ENCODE results near the gene MYEF2. TPM values are rescaled to one million over a fixed set of nuclear protein-coding genes. Genes with fewer than 3 reads are reported as not detected.

The MYEF2 gene
- total and polyA plus RNA-seq, 2 experiments from 2014 or later: 62.0 to 79.7 TPM

DNA sequence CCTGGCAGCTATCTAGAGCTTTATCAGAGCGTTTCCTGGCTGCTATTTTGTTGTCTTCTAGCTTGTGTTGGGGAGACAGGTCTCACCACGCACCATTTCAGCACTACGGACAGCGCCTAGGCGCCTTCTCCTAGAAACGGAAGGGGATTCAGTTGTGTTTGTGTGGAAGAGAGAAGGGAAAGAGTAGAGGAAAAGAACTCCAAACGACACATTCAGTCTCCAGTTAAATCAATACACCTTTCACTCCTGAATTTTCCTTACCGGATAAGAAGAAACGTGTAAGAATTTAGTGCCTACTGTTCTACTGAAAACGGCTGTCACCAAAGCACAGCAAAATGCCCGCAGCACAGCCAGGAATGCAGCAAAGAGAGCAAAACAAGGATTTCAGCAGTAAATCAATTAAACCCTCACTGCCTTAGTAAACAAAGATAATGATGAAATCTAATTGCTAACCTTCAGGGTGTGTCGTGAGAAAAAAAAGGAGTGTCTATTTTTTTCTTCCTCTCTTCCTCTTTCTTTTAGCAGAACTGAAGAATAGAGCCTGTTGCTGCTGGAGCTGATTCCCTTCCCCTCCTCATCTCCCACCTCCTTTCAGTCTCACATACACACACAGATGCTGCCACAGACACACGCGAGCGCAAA lies 13.0 kb upstream of the MYEF2 start (continued):
- TF ChIP-seq, protein P1, sequence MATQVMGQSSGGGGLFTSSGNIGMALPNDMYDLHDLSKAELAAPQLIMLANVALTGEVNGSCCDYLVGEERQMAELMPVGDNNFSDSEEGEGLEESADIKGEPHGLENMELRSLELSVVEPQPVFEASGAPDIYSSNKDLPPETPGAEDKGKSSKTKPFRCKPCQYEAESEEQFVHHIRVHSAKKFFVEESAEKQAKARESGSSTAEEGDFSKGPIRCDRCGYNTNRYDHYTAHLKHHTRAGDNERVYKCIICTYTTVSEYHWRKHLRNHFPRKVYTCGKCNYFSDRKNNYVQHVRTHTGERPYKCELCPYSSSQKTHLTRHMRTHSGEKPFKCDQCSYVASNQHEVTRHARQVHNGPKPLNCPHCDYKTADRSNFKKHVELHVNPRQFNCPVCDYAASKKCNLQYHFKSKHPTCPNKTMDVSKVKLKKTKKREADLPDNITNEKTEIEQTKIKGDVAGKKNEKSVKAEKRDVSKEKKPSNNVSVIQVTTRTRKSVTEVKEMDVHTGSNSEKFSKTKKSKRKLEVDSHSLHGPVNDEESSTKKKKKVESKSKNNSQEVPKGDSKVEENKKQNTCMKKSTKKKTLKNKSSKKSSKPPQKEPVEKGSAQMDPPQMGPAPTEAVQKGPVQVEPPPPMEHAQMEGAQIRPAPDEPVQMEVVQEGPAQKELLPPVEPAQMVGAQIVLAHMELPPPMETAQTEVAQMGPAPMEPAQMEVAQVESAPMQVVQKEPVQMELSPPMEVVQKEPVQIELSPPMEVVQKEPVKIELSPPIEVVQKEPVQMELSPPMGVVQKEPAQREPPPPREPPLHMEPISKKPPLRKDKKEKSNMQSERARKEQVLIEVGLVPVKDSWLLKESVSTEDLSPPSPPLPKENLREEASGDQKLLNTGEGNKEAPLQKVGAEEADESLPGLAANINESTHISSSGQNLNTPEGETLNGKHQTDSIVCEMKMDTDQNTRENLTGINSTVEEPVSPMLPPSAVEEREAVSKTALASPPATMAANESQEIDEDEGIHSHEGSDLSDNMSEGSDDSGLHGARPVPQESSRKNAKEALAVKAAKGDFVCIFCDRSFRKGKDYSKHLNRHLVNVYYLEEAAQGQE (IDR thresholded peaks at IDR 0.05; ENCODE audit: unreplicated experiment): peak; percentile 98

DNA sequence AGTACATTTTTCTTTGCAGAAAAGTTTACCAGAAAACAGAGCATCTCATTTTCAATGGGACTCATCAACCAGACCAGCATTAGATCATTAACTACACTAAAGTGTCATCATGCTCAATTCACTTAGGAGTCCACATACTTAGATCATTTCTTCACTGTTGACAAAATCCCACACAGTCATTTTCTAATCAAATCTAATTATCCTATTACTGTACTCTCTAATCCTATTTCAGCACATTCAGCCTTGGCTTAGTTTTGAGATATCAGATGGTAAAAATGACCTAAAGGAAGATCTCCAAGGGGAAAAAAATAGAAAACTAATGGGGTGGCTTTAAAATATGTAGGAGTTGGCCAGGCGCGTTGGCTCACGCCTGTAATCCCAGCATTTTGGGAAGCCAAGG lies 8.2 kb upstream of the MYEF2 start:
- Histone ChIP-seq H3F3A (replicated peaks; ENCODE audit: low read depth) (no peaks in the 10 kb centered on the region), H3K4me2 (no peak overlapping the region), H3K27me3 (ENCODE audit: insufficient read depth) (0 out of 2 replicates have a peak, but pooled peaks cover 1% of the 10 kb centered on the region), H3K79me2 (replicated peaks; ENCODE audit: insufficient read depth) (no peaks in the 10 kb centered on the region), H3K36me3 (ENCODE audit: insufficient read depth) (no peaks in the 10 kb centered on the region), H3K27ac (ENCODE audit: low read depth) (no peak overlapping the region), H3K4me1 (ENCODE audit: insufficient read depth) (no peaks in the 10 kb centered on the region), H4K20me1 (replicated peaks; ENCODE audit: insufficient read depth) (no peaks in the 10 kb centered on the region), H2AFZ (no peak overlapping the region), H3K9me2 (ENCODE audit: insufficient read depth) (no peaks in the 10 kb centered on the region), H3K4me3 (no peak overlapping the region)
- H3K4me3 Mint-ChIP-seq: no peak overlapping the region
- ATAC-seq (no peak), DNase-seq (ENCODE audit: low spot score) (no peak)
- peaks cover 5% of the 10 kb centered on the region; the same call in 2 of the 3 replicates for H3K4me1 Mint-ChIP-seq
- H3K27me3 Mint-ChIP-seq (ENCODE audit: insufficient read depth, low read depth, poor library complexity): peaks cover 2% of the 10 kb centered on the region
- H3K36me3 Mint-ChIP-seq (ENCODE audit: low read depth): no peaks in the 10 kb centered on the region
- H3K27ac Mint-ChIP-seq: no peak overlapping the region
- H3K9me3 Mint-ChIP-seq: no peaks in the 10 kb centered on the region; the same call in 2 of the 3 replicates
- TF ChIP-seq POLR2AphosphoS5 (IDR thresholded peaks at IDR 0.05; ENCODE audit: low read depth): no peak
- TF ChIP-seq, protein P2, sequence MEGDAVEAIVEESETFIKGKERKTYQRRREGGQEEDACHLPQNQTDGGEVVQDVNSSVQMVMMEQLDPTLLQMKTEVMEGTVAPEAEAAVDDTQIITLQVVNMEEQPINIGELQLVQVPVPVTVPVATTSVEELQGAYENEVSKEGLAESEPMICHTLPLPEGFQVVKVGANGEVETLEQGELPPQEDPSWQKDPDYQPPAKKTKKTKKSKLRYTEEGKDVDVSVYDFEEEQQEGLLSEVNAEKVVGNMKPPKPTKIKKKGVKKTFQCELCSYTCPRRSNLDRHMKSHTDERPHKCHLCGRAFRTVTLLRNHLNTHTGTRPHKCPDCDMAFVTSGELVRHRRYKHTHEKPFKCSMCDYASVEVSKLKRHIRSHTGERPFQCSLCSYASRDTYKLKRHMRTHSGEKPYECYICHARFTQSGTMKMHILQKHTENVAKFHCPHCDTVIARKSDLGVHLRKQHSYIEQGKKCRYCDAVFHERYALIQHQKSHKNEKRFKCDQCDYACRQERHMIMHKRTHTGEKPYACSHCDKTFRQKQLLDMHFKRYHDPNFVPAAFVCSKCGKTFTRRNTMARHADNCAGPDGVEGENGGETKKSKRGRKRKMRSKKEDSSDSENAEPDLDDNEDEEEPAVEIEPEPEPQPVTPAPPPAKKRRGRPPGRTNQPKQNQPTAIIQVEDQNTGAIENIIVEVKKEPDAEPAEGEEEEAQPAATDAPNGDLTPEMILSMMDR (conservative IDR thresholded peaks at IDR 0.05; ENCODE audit: low read depth in 2 of 2): no peak
- no peak for TF ChIP-seq EZH2phosphoT487 (IDR thresholded peaks at IDR 0.05; ENCODE audit: unreplicated experiment)

DNA sequence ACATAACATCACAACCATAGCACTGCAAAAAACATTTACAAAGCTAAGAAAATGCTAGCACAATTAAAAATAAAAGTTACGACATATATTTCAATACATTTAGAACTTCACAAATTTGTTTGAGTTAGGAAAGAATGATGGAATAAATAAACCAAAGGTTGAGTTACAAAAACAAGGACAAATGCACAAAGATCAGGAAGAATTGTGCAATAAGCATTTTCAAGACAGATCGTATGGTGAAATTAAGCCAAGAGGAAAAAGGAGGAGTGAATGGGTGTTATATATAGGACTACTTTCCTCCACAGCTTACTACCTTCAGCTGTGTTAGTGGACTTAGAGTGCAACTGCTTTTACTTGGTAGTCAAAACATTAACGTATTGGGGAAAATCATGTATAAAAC lies 7.4 kb upstream of the MYEF2 start:
- H3K79me2 ChIP-seq (replicated peaks; ENCODE audit: insufficient read depth): no peaks in the 10 kb centered on the region
- no peak for DNase-seq (ENCODE audit: low spot score)
- H3K27ac Mint-ChIP-seq: no peak overlapping the region
- H3K27me3 ChIP-seq (ENCODE audit: insufficient read depth): no peaks in the 10 kb centered on the region
- no peak overlapping the region for H2AFZ ChIP-seq
- H3K36me3 Mint-ChIP-seq (ENCODE audit: low read depth): no peaks in the 10 kb centered on the region
- H3K4me3 ChIP-seq: no peak overlapping the region
- no peaks in the 10 kb centered on the region; the same call in 2 of the 3 replicates for H3K9me3 Mint-ChIP-seq
- H4K20me1 ChIP-seq (replicated peaks; ENCODE audit: insufficient read depth): no peaks in the 10 kb centered on the region
- no peaks in the 10 kb centered on the region for H3K36me3 ChIP-seq (ENCODE audit: insufficient read depth)
- no peaks in the 10 kb centered on the region; the same call in 2 of the 3 replicates for H3K4me1 Mint-ChIP-seq
- no peak overlapping the region for H3K27ac ChIP-seq (ENCODE audit: low read depth)
- no peaks in the 10 kb centered on the region for H3K4me1 ChIP-seq (ENCODE audit: insufficient read depth)
- H3K27me3 Mint-ChIP-seq (ENCODE audit: insufficient read depth, low read depth, poor library complexity): peaks cover 2% of the 10 kb centered on the region
- ATAC-seq: no peak
- TF ChIP-seq POLR2AphosphoS5 (IDR thresholded peaks at IDR 0.05; ENCODE audit: low read depth): no peak
- no peak for TF ChIP-seq ZNF114 (CRISPR knock-in tag; IDR thresholded peaks at IDR 0.05)
- H3K4me3 Mint-ChIP-seq: no peak overlapping the region
- no peaks in the 10 kb centered on the region for H3K9me2 ChIP-seq (ENCODE audit: insufficient read depth)
- no peak overlapping the region for H3K4me2 ChIP-seq
- no peaks in the 10 kb centered on the region for H3F3A ChIP-seq (replicated peaks; ENCODE audit: low read depth)

Data from GM23338 (cell line).